ENCODE data around the gene ZNF335.

The ZNF335 gene

GRCh38 chr20:45943613-45944012, 28.4 kb downstream of the ZNF335 start:
- Histone ChIP-seq H3K27me3 (ENCODE audit: insufficient read depth, poor library complexity, severe bottlenecking) (no peaks in the 10 kb centered on the region), H3K4me3 (replicated peaks; ENCODE audit: insufficient read depth, low read length) (no peak overlapping the region), H3K27ac (replicated peaks) (peak overlapping the region; percentile 31)
- DNase-seq (ENCODE audit: low read depth in 1 of 2, low spot score in 1 of 2), result no peak
- TF ChIP-seq SPI1 (IDR thresholded peaks at IDR 0.05; ENCODE audit: borderline replicate concordance, low read depth) (no peak), CTCF (IDR thresholded peaks at IDR 0.05; ENCODE audit: insufficient read depth, low read length) (no peak), REST (IDR thresholded peaks at IDR 0.05; ENCODE audit: insufficient replicate concordance, low read depth) (no peak), GABPA (IDR thresholded peaks at IDR 0.05; ENCODE audit: low read depth) (no peak), POLR2AphosphoS5 (IDR thresholded peaks at IDR 0.05; ENCODE audit: low read depth) (no peak)

DNA sequence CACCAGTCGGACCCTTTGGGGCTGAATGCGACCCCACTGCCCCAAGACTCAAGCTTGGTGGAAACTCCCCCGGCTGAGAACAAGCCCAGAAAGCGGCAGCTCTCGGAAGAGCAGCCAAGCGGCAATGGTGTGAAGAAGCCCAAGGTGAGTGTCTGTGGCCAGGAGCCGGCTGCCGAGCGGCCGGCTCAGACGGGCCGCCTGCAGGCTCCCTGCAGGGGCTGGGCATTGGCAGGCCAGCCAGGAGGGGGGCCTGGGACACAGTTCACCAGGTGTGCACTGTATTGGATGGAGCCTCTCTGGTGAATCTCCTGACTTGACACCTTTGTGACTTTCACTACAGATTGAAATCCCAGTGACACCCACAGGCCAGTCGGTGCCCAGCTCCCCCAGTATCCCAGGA, 31.5 kb downstream of the ZNF335 start:
- H3K27ac ChIP-seq (replicated peaks), result no peak overlapping the region
- TF ChIP-seq POLR2AphosphoS5 (IDR thresholded peaks at IDR 0.05; ENCODE audit: low read depth), result no peak
- TF ChIP-seq SPI1 (IDR thresholded peaks at IDR 0.05; ENCODE audit: borderline replicate concordance, low read depth), result no peak
- no peak for TF ChIP-seq GABPA (IDR thresholded peaks at IDR 0.05; ENCODE audit: low read depth)
- no peak for TF ChIP-seq REST (IDR thresholded peaks at IDR 0.05; ENCODE audit: insufficient replicate concordance, low read depth)
- no peak for TF ChIP-seq CTCF (IDR thresholded peaks at IDR 0.05; ENCODE audit: insufficient read depth, low read length)
- DNase-seq (ENCODE audit: low read depth in 1 of 2, low spot score in 1 of 2), result no peak
- no peak overlapping the region for H3K4me3 ChIP-seq (replicated peaks; ENCODE audit: insufficient read depth, low read length)
- no peaks in the 10 kb centered on the region for H3K27me3 ChIP-seq (ENCODE audit: insufficient read depth, poor library complexity, severe bottlenecking)

DNA sequence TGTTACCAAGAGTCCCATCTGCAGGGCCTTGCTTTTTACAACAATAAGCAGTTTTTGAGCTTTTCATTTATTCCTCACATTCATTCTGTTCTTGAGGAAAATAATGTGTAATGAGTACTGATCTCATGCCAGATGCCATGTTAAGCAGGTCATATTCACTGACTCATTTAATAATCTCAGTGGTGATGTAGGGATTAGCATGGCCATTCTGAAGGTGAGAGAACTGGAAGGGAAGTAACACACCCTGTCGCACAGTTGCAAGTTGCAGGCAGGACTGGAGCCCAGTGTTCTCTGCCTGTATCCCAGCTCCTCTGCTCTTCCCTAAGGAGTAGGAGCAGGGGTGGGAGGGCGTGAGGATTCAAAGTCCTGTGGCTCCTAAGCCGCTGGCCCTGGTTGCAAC, 31.9 kb downstream of the ZNF335 start:
- Histone ChIP-seq H3K4me3 (replicated peaks; ENCODE audit: insufficient read depth, low read length) (no peak overlapping the region), H3K27ac (replicated peaks) (no peak overlapping the region), H3K27me3 (ENCODE audit: insufficient read depth, poor library complexity, severe bottlenecking) (no peaks in the 10 kb centered on the region)
- DNase-seq (ENCODE audit: low read depth in 1 of 2, low spot score in 1 of 2), result no peak
- TF ChIP-seq GABPA (IDR thresholded peaks at IDR 0.05; ENCODE audit: low read depth) (no peak), SPI1 (IDR thresholded peaks at IDR 0.05; ENCODE audit: borderline replicate concordance, low read depth) (no peak), REST (IDR thresholded peaks at IDR 0.05; ENCODE audit: insufficient replicate concordance, low read depth) (no peak), CTCF (IDR thresholded peaks at IDR 0.05; ENCODE audit: insufficient read depth, low read length) (no peak), POLR2AphosphoS5 (IDR thresholded peaks at IDR 0.05; ENCODE audit: low read depth) (no peak)
